Bronchial epithelial cell (primary cell): ENCODE results near the gene MAGEC3. TPM values are rescaled to one million over a fixed set of nuclear protein-coding genes. Genes with fewer than 3 reads are reported as not detected.

ENCODE experiments used
- DNase-seq: peaks from one replicate; pipeline ENCODE4 v3.0.0-alpha.2; 2010; ENCODE audit warnings: low read depth
- FAIRE-seq: peaks from 2 replicates; lab custom pipeline; 2011; peaks lifted over from hg19 to GRCh38; lab: Jason Lieb, UNC
- H3K27me3 ChIP-seq: 2 replicates; pipeline ENCODE4 v1.5.1; 2011; ENCODE audit warnings: low read length; ENCODE audit not compliant: control insufficient read depth, insufficient read depth
- H3K36me3 ChIP-seq: 2 replicates; pipeline ENCODE4 v1.5.1; 2011; ENCODE audit warnings: low read length; ENCODE audit not compliant: control insufficient read depth, insufficient read depth
- H3K4me3 ChIP-seq: 2 replicates; pipeline ENCODE4 v1.5.1; 2011; ENCODE audit warnings: mild to moderate bottlenecking, low read depth, low read length, control low read depth
- total RNA-seq: library from RNA; depleted of rRNA; stranded (reverse); fragments of >200 nt; gene quantifications from 2 replicates; pipeline ENCODE4 v1.2.1, GENCODE V29; 2014
- TF ChIP-seq, protein P1 (sequence below): IDR thresholded peaks from 2 replicates; pipeline ENCODE4 v1.5.1; 2011; ENCODE audit warnings: mild to moderate bottlenecking, moderate library complexity, low read length, control low read depth, inconsistent platforms; ENCODE audit not compliant: insufficient read depth, severe bottlenecking

MAGEC3 gene
- total RNA-seq, 1 donor from 2014 or later = not detected

- TF ChIP-seq, protein P1, sequence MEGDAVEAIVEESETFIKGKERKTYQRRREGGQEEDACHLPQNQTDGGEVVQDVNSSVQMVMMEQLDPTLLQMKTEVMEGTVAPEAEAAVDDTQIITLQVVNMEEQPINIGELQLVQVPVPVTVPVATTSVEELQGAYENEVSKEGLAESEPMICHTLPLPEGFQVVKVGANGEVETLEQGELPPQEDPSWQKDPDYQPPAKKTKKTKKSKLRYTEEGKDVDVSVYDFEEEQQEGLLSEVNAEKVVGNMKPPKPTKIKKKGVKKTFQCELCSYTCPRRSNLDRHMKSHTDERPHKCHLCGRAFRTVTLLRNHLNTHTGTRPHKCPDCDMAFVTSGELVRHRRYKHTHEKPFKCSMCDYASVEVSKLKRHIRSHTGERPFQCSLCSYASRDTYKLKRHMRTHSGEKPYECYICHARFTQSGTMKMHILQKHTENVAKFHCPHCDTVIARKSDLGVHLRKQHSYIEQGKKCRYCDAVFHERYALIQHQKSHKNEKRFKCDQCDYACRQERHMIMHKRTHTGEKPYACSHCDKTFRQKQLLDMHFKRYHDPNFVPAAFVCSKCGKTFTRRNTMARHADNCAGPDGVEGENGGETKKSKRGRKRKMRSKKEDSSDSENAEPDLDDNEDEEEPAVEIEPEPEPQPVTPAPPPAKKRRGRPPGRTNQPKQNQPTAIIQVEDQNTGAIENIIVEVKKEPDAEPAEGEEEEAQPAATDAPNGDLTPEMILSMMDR = no peak
These were observed 59.6 kb downstream of the MAGEC3 start for GRCh38 chrX:141897690-141898089.

GRCh38 chrX:141902366-141902765, 64.2 kb downstream of the MAGEC3 start:
- Histone ChIP-seq H3K36me3 (no peaks in the 10 kb centered on the region), H3K27me3 (no peaks in the 10 kb centered on the region), H3K4me3 (no peak overlapping the region)
- TF ChIP-seq, protein P1 = no peak
- DNase-seq (no peak), FAIRE-seq (no peak)

More at GRCh38 chrX:141897690-141898089, 59.6 kb downstream of the MAGEC3 start:
- Histone ChIP-seq H3K4me3 (no peak overlapping the region), H3K27me3 (no peaks in the 10 kb centered on the region), H3K36me3 (no peaks in the 10 kb centered on the region)
- DNase-seq (no peak), FAIRE-seq (no peak)

DNA sequence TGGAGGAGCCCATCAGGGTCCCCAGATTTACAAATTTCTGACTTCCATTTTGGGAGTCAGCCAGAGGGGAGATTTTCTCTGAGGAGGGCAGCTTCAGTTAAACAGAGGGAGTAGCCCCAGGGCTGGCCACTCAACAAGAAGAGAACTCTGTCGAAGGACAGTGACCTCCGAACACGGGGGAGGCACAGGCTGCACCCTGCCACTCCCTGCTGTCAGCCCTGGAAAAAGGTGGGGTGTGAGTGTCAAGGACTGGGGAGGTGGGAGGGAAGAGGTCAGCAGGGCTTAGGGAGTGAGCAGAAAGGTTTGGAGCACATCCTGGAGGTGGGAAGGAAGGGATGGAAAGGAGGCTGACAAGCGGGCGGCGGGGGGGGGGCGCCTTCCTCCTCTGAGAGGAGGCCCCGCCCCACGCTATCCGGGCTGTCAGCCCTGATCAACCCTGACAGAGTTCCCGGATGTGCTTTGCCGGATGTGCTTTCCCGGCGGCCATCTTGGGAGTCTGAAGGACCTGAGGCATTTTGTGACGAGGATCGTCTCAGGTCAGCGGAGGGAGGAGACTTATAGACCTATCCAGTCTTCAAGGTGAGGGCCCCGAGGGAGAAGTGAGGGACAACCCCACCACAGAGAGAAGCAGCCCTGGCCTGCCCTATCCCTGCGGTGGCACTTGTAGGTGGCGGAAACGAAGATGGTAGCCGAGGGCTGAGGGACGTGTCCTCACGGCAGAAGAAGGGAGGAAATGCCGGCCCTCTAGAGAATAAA, 65.5 kb downstream of the MAGEC3 start, which contains the start of gene MAGEC1:
MAGEC1 (plus strand) TSS at position 495 of the 756 bp plus-strand sequence. CDS start 1,179 bp downstream, outside the sequence.
- FAIRE-seq = no peak
- H3K4me3 ChIP-seq = no peak within 1 kb of the TSS
- H3K36me3 ChIP-seq = no peaks in the 10 kb centered on the region
- H3K27me3 ChIP-seq = no peaks in the 10 kb centered on the region
- TF ChIP-seq, protein P1 = no peak
- DNase-seq = no peak

GRCh38 chrX:141904262-141904661, 66.1 kb downstream of the MAGEC3 start:
- no peaks in the 10 kb centered on the region for H3K36me3 ChIP-seq
- H3K4me3 ChIP-seq = no peak overlapping the region
- no peak for DNase-seq
- H3K27me3 ChIP-seq = no peaks in the 10 kb centered on the region
- FAIRE-seq = no peak
- TF ChIP-seq, protein P1 = no peak

- TF ChIP-seq, protein P1 = no peak
- no peak for FAIRE-seq
- Histone ChIP-seq H3K27me3 (no peaks in the 10 kb centered on the region), H3K4me3 (no peak overlapping the region), H3K36me3 (no peaks in the 10 kb centered on the region)
- DNase-seq = no peak
These were observed 79.7 kb downstream of the MAGEC3 start for GRCh38 chrX:141917801-141918200.
